ENCODE results near the gene MKKS.
"Not testable (repeated sequence)": the region's sequence is repeated elsewhere in the genome, so short reads cannot be mapped to it uniquely, and the experiment has no call there.

MKKS gene

DNA sequence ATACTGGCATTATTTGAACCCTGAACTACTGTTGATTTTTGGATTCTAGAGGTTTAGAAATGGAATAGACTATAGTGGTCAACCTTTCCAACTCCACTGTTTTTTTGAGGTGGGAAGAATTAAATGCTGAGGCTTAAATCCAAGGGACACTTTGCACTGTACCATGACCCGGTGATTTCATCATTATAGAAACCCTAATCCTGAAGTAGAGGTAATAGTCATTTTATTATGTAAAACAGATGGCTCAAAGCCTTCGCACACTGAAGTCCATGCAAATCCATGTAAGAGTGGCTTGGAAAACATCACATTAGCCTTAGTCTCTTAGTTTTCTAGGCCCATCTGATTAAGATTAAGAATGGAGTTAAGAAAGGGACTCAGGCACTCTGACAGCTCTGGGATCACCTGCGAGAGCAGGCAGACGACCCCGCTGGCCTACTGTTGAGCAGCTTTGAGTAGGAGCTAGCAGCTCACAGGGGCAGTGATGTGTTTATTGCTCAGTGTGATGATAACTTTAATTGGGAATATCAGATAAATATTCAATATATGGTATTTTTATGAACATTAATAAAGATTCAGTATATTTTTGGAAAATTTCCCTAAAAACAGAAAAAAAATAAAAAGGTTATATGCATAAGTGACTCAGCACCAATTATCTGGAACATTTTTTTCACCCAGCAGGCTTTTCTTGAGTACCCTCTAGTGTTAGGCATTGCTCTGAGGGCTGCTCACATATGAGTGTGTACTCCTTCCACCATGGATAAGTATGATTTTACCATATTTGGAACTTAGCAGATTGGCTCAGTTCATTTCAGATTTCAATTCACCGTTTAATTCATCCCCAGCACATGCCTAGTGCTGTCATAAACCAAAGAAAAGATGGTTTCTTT lies 14.5 kb upstream of the MKKS start:
- peak; percentile 47 for DNase-seq (ENCODE audit: low read depth)

DNA sequence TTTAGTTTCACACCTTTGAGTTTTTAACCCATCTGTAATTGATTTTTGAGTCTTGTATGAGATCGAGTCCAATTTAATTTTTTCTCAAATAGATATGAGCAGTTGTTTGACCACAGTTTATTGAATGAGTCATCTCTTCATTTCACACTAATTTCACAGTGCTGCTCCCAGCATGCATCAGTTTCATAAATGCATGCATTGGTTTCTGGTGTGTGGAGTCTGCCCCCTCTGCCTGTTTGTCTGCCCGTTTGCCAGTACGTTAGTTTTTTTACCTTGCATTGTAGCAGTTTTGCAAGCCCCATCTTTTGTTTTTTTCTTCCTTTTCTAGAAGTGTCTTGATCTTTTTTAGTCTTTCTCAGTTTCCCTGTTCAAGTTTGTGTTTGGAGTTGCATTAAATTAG lies 13.0 kb upstream of the MKKS start:
- peak; percentile 75 for DNase-seq (ENCODE audit: low read depth)

DNA sequence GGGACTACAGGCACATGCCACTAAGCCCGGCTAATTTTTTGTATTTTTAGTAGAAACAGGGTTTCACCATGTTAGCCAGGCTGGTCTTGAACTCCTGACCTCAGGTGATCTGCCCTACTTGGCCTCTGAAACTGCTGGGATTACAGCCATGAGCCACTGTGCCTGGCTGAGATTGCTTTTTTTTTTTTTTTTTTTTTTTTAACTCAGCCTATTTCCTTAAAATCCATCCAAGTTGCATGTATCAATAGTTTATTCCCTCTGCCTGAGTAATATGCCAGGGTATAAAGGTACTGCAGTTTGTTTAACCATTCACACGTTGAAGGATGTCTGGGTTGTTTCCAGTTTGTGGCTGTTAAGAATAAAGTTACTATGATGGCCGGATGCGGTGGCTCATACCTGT lies 11.7 kb upstream of the MKKS start:
- DNase-seq (ENCODE audit: low read depth), result no peak

DNA sequence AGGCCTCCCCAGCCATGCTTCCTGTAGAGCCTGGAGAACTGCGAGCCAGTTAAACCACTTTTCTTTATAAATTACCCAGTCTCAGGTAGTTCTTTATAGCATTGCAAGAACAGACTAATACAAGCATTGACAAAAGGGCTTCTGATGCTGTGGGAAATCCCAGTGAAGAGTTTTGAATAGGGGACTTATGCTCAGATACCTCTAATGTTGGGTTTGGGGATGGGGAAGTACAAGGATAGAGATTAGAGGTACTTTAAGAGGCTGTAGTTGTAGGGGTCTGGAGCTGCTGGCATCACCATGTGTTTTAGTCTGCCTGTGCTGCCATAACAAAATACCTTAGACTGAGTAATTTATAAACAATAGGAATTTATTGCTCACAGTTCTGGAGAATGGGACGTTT lies 9.9 kb upstream of the MKKS start:
- no peak for DNase-seq (ENCODE audit: low read depth)

DNA sequence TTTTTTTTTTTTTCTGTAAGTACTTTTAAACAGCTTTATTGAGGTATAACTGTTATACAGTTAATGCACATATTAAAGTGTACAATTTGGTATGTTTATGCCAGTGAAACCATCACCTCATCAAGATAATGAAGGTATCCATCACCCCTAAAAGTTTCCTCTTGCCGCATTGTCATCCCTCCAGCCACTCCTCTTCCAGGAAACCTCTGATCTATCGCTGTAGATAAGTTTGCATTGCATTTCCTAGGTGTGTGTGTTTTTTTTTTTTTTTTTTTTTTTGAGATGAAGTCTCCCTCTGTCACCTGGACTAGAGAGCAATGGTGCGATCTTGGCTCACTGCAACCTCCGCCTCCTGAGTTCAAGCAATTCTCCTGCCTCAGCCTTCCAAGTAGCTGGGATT lies 4.2 kb upstream of the MKKS start:
- DNase-seq (ENCODE audit: low read depth), result no peak

GRCh38 chr20:10436053-10436699 lies 2.2 kb upstream of the MKKS start:
- DNase-seq (ENCODE audit: low read depth), result no peak

DNA sequence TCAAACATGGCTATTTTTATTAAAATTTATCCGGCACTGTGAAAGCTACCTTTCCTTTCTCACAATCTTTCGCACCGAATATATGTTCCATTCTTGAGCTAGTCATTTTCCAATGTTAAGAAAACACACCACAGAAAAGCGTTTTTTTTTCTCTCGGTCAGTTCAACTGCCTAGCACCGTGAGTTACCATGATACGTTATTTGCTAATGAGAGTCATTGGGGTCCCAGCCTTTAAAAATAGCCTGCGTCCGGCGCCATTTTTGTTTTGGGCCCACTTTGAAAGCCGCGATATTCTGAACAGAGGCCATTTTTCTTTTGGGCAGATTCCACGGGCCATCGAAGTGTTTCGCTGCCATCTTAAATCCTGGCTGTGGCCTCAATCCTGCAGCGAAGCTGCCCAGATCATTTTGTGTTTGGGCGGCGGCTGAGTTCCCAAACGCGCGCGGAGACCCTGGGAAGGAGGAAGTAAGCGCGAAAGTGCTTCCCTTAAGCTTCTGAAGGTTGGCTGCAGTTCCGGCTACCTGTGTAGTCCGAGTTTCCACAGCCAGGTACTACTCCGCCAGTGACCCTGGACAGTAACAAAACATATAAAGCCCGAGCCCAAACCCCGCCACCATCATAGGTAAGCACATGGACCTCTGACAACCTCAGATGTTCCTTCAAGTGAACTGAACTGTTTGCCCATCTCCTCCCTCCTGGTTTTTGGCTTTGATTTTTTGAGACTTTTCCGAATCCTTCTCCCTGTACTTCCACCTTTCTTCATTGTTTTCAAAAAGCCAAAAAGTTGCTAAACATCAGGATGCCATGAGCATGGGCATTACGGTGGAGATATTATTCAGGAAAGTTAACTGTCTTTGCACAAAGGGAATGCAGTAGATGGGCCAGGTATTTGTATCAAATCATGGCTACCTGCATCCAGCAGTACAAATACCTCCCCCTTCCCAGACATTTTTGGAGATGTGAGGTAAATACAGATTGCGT lies 1.1 kb upstream of the MKKS start, which contains the start of gene SLX4IP:
SLX4IP (plus strand) TSS at position 474 of the 981 bp plus-strand sequence. CDS start 22,900 bp downstream, outside the sequence.
- peak; percentile 96 for DNase-seq (ENCODE audit: low read depth)

- peak; percentile 100 for DNase-seq (ENCODE audit: low read depth)
Observed at GRCh38 chr20:10434467-10434831, 427 bp upstream of the MKKS start.

GRCh38 chr20:10433014-10433622 lies 904 bp downstream of the MKKS start:
- DNase-seq (ENCODE audit: low read depth), result no peak

GRCh38 chr20:10432079-10432478 lies 1.9 kb downstream of the MKKS start:
- peak; percentile 67 for DNase-seq (ENCODE audit: low read depth)

DNA sequence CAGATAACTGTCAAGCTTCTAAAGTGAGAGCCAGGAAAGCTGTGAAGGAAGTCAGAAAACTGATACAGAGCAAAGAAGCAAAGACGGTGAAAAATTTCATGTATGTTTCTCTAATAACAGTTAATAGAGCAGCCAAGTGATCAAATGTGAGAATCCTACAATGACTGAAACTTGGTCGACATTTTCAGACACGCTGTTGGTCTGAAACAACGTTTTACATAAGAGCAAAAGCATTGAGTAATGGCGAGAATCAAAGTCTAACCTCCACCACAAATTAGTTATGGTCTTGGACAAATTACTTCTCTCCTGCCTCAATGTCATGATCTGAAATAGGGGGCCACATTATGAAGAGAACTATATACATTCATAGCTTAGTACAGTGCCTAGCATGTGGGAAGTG lies 3.3 kb downstream of the MKKS start:
- no peak for DNase-seq (ENCODE audit: low read depth)

DNA sequence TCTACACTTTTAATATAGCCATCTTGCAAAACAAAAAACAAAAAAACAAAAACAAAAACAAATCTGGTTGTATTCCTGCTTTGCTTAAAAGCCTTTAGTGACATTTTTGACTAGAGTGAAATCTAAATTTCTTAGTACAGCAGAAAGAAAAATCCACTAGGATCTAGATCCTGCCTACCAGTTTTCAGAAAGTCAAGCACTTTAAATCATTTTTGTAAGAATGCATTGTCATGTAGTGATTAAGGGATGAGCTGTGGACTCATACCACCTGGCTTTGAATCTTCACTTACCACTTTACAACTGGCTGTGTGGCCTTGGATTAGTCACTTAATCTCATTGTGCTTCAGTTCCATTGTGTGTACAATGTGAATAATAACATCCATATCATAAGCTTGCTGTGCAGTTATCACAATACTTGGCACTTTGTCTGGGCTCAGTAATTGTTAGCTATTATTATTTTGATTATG lies 4.0 kb downstream of the MKKS start:
- no peak for DNase-seq (ENCODE audit: low read depth)

DNA sequence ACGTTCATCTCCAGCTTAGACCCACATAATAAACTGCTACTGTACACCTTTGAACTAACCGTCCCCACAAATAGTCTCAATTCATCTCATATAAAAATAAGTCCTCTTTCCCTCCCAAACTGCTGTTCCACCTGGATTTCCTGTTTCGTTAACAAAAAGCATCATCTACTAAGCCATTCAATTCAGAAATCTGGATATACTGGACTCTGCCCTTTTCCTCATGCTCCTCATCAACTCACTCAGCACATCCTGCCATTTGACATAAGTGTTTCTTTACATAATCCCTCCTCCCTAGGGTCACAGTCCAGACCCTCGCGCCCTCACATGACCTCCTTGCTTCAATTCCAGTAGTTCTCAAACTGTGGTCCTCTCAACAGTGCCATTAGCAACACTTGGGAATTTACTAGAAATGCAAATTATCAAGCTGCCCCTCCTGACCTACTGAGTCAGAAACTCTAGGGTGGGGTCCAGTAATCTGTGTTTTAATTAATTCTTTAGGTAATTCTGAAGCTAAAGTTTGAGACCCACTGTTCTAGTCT lies 4.5 kb downstream of the MKKS start:
- DNase-seq (ENCODE audit: low read depth), result no peak

GRCh38 chr20:10428008-10428407 lies 6.0 kb downstream of the MKKS start:
- DNase-seq (ENCODE audit: low read depth), result no peak

GRCh38 chr20:10427060-10427692 lies 6.8 kb downstream of the MKKS start:
- peak; percentile 76 for DNase-seq (ENCODE audit: low read depth)

DNA sequence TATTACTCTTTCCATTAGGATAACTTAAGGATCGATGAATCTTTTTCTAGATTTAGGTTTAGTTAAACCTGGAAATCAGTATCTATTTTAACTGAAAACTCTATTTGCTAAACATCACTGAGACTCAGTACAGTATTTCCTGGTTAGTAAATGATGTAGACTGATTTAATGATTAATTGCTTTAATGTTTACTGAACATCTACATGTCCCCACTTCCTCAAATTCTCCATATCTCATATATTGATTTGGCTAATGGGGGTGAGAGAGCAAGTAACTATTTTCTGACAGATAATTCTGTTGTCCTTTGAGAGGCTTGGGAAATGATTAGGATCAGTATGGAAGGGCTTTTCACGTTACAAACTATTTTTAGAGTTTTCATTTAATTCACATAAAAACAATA lies 10.3 kb downstream of the MKKS start:
- no peak for DNase-seq (ENCODE audit: low read depth)

GRCh38 chr20:10419550-10420133 lies 14.4 kb downstream of the MKKS start:
- DNase-seq (ENCODE audit: low read depth), result peak; percentile 69

- DNase-seq (ENCODE audit: low read depth), result not testable (repeated sequence)
Observed at GRCh38 chr20:10417218-10417617, 16.8 kb downstream of the MKKS start.

GRCh38 chr20:10415013-10415650 lies 18.9 kb downstream of the MKKS start:
- DNase-seq (ENCODE audit: low read depth), result no peak

All from amniotic epithelial cell (primary cell).